WTC11 (cell line): Measurements from ENCODE around the gene RPN1. TPM values are rescaled to one million over a fixed set of nuclear protein-coding genes. Genes with fewer than 3 reads are reported as not detected.

Source experiments
- ATAC-seq: fragments of 200-7000 bp; cut with Tn5 transposase; 2 replicates; pipeline ENCODE4 v1.10.0; 2021; ENCODE audit warnings: mild to moderate bottlenecking, moderate library complexity
- CTCF ChIA-PET: fragments of 300-600 bp; sonication (Branson Sonifier 250); formaldehyde crosslinking; loops from one replicate; lab custom pipeline; 2021; ENCODE audit warnings: antibody characterized with exemption; lab: Charles Lee
- POLR2A ChIA-PET: fragments of 350-600 bp; sonication (Branson Sonifier 250); formaldehyde crosslinking; loops from one replicate; lab custom pipeline; 2021; ENCODE audit warnings: antibody characterized with exemption; lab: Charles Lee
- DNase-seq: peaks from one replicate; pipeline ENCODE4 v3.0.0; 2021; ENCODE audit warnings: low spot score
- H3K27ac Mint-ChIP-seq: 2 replicates; pipeline ENCODE4 v1.8.0; 2021; ENCODE audit warnings: mixed read lengths
- H3K27me3 Mint-ChIP-seq: 2 replicates; pipeline ENCODE4 v1.8.0; 2021; ENCODE audit warnings: low read depth, mild to moderate bottlenecking, moderate library complexity, mixed read lengths
- H3K36me3 Mint-ChIP-seq: 2 replicates; pipeline ENCODE4 v1.8.0; 2021; ENCODE audit warnings: mixed read lengths
- H3K4me1 Mint-ChIP-seq: 2 replicates; pipeline ENCODE4 v1.8.0; 2022; ENCODE audit warnings: mixed read lengths
- H3K4me3 Mint-ChIP-seq: 2 replicates; pipeline ENCODE4 v1.8.0; 2021; ENCODE audit warnings: mild to moderate bottlenecking, moderate library complexity, mixed read lengths
- H3K9me3 Mint-ChIP-seq: 2 replicates; pipeline ENCODE4 v1.8.0; 2021; ENCODE audit warnings: mixed read lengths
- AFF4 ChIP-seq: sonication (generic); formaldehyde crosslinking; IDR thresholded peaks from 2 replicates; pipeline ENCODE4 v1.8.1; 2023; ENCODE audit warnings: mild to moderate bottlenecking, missing genetic modification reagents, borderline replicate concordance
- ATF3 ChIP-seq: sonication (generic); formaldehyde crosslinking; conservative IDR thresholded peaks from 2 replicates; pipeline ENCODE4 v1.8.1; 2022; ENCODE audit warnings: mild to moderate bottlenecking, missing genetic modification reagents
- CREM ChIP-seq: sonication (generic); formaldehyde crosslinking; IDR thresholded peaks from 2 replicates; pipeline ENCODE4 v1.8.1; 2022; ENCODE audit warnings: mild to moderate bottlenecking, missing genetic modification reagents, moderate library complexity
- ELF4 ChIP-seq: sonication (generic); formaldehyde crosslinking; IDR thresholded peaks from 2 replicates; pipeline ENCODE4 v1.8.1; 2022; ENCODE audit warnings: low read depth, mild to moderate bottlenecking, moderate library complexity, missing genetic modification reagents
- FOXJ3 ChIP-seq: sonication (generic); formaldehyde crosslinking; IDR thresholded peaks from 2 replicates; pipeline ENCODE4 v1.9.0; 2021; ENCODE audit warnings: missing genetic modification reagents, mild to moderate bottlenecking, borderline replicate concordance
- FOXK1 ChIP-seq: sonication (generic); formaldehyde crosslinking; IDR thresholded peaks from 2 replicates; pipeline ENCODE4 v1.8.0; 2022; ENCODE audit warnings: mild to moderate bottlenecking, moderate library complexity, missing genetic modification reagents
- HMGXB4 ChIP-seq: sonication (generic); formaldehyde crosslinking; IDR thresholded peaks from 2 replicates; pipeline ENCODE4 v1.8.1; 2023; ENCODE audit warnings: mild to moderate bottlenecking, moderate library complexity, missing genetic modification reagents
- IRF1 ChIP-seq: sonication (generic); formaldehyde crosslinking; IDR thresholded peaks from 2 replicates; pipeline ENCODE4 v1.8.0; 2023; ENCODE audit warnings: missing genetic modification reagents
- JUN ChIP-seq: sonication (generic); formaldehyde crosslinking; IDR thresholded peaks from 2 replicates; pipeline ENCODE4 v1.8.0; 2023; ENCODE audit warnings: mild to moderate bottlenecking, missing genetic modification reagents
- KAT7 ChIP-seq: sonication (generic); formaldehyde crosslinking; IDR thresholded peaks from 2 replicates; pipeline ENCODE4 v1.8.1; 2023; ENCODE audit warnings: missing genetic modification reagents, mild to moderate bottlenecking, borderline replicate concordance
- MLX ChIP-seq: sonication (generic); formaldehyde crosslinking; IDR thresholded peaks from 2 replicates; pipeline ENCODE4 v1.8.1; 2023; ENCODE audit warnings: mild to moderate bottlenecking, missing genetic modification reagents, moderate library complexity
- RORB ChIP-seq: fragments of 250-450 bp; sonication (Bioruptor Pico); IDR thresholded peaks from 2 replicates; pipeline ENCODE4 v1.9.0; 2021; ENCODE audit warnings: mild to moderate bottlenecking
- ZBTB21 ChIP-seq: sonication (generic); formaldehyde crosslinking; IDR thresholded peaks from 2 replicates; pipeline ENCODE4 v1.8.1; 2023; ENCODE audit warnings: mild to moderate bottlenecking, missing genetic modification reagents, borderline replicate concordance
- ZMAT4 ChIP-seq: fragments of 250-450 bp; sonication (Bioruptor Pico); IDR thresholded peaks from 2 replicates; pipeline ENCODE4 v1.9.0; 2021; ENCODE audit warnings: mild to moderate bottlenecking
- ZNF263 ChIP-seq: sonication (generic); formaldehyde crosslinking; IDR thresholded peaks from 2 replicates; pipeline ENCODE4 v1.8.1; 2022; ENCODE audit warnings: low read depth, mild to moderate bottlenecking, moderate library complexity, missing genetic modification reagents
- ZNF281 ChIP-seq: sonication (generic); formaldehyde crosslinking; IDR thresholded peaks from 2 replicates; pipeline ENCODE4 v1.8.0; 2023; ENCODE audit warnings: mild to moderate bottlenecking, missing genetic modification reagents
- ZNF317 ChIP-seq: sonication (generic); formaldehyde crosslinking; IDR thresholded peaks from 2 replicates; pipeline ENCODE4 v1.8.1; 2023; ENCODE audit warnings: low read depth, mild to moderate bottlenecking, moderate library complexity, missing genetic modification reagents, borderline replicate concordance
- ZNF512 ChIP-seq: sonication (generic); formaldehyde crosslinking; IDR thresholded peaks from 2 replicates; pipeline ENCODE4 v1.8.1; 2022; ENCODE audit warnings: missing genetic modification reagents, borderline replicate concordance
- total RNA-seq: library from RNA; stranded (reverse); gene quantifications from 3 replicates; pipeline ENCODE4 v1.2.3, GENCODE V29; 2021

RPN1 gene
- total RNA-seq, 1 experiment from 2014 or later: 160 TPM

GRCh38 chr3:128578346-128578745 lies 72.3 kb downstream of the RPN1 start:
- DNase-seq (no peak), ATAC-seq (peak; percentile 37)
- POLR2A ChIA-PET: no interaction called here
- Mint-ChIP-seq H3K36me3 (no peaks in the 10 kb centered on the region), H3K27ac (no peak overlapping the region), H3K9me3 (no peaks in the 10 kb centered on the region), H3K4me3 (no peak overlapping the region), H3K27me3 (peaks cover 2% of the 10 kb centered on the region), H3K4me1 (peaks cover 10% of the 10 kb centered on the region)
- CTCF ChIA-PET: interaction anchor here (1.1 kb wide), 1 partner anchor 81 kb away, joined by 3 read pairs; no protein-coding TSS in a partner anchor
- TF ChIP-seq ATF3 (no peak), HMGXB4 (CRISPR knock-in tag) (no peak), KAT7 (CRISPR knock-in tag) (no peak), AFF4 (no peak), JUN (CRISPR knock-in tag) (no peak), ELF4 (CRISPR knock-in tag) (no peak), IRF1 (no peak), RORB (CRISPR knock-in tag) (no peak), CREM (CRISPR knock-in tag) (no peak), MLX (CRISPR knock-in tag) (no peak), FOXJ3 (no peak), ZMAT4 (no peak), FOXK1 (no peak), ZNF512 (no peak)

- H3K36me3 Mint-ChIP-seq: no peaks in the 10 kb centered on the region
- H3K4me1 Mint-ChIP-seq: peaks cover 10% of the 10 kb centered on the region
- H3K4me3 Mint-ChIP-seq: no peak overlapping the region
- POLR2A ChIA-PET: no interaction called here
- ATAC-seq: peak; percentile 31; the same call in 1 of the 2 replicates
- no peaks in the 10 kb centered on the region; the same call in 1 of the 2 replicates for H3K27me3 Mint-ChIP-seq
- no peaks in the 10 kb centered on the region for H3K9me3 Mint-ChIP-seq
- CTCF ChIA-PET: interaction anchor here (1.0 to 1.2 kb wide), 3 partner anchors 10 to 80 kb away, joined by 3 to 5 read pairs (median 3); no protein-coding TSS in a partner anchor
- H3K27ac Mint-ChIP-seq: no peak overlapping the region
- no peak for DNase-seq
- TF ChIP-seq JUN (CRISPR knock-in tag) (no peak), ZMAT4 (no peak), ZNF317 (CRISPR knock-in tag) (no peak), ZNF281 (no peak), ZNF263 (CRISPR knock-in tag) (no peak), ZBTB21 (CRISPR knock-in tag) (no peak), FOXJ3 (no peak)
These were observed 72.9 kb downstream of the RPN1 start for GRCh38 chr3:128577711-128578110.
